Hepatocyte (in vitro differentiated cells): ENCODE results near the gene RETN. TPM values are rescaled to one million over a fixed set of nuclear protein-coding genes. Genes with fewer than 3 reads are reported as not detected.

ENCODE experiments used
- DNase-seq: peaks from one replicate; pipeline ENCODE4 v3.0.0-alpha.2; 2016; ENCODE audit warnings: low spot score
- H2AFZ ChIP-seq: fragments of 200-600 bp; sonication (generic); 2 replicates; pipeline ENCODE4 v1.6.0; 2016; ENCODE audit warnings: antibody characterized with exemption, mild to moderate bottlenecking
- H3K27ac ChIP-seq: fragments of 200-600 bp; sonication (generic); 2 replicates; pipeline ENCODE4 v1.5.1; 2016; ENCODE audit warnings: mild to moderate bottlenecking
- H3K27me3 ChIP-seq: fragments of 200-600 bp; sonication (generic); 2 replicates; pipeline ENCODE4 v1.6.1; 2016
- H3K36me3 ChIP-seq: fragments of 200-600 bp; sonication (generic); replicated peaks from 2 replicates; pipeline ENCODE4 v1.5.1; 2016; ENCODE audit warnings: low read depth; ENCODE audit not compliant: insufficient read depth
- H3K4me1 ChIP-seq: fragments of 200-600 bp; sonication (generic); 2 replicates; pipeline ENCODE4 v1.5.1; 2016; ENCODE audit warnings: mild to moderate bottlenecking, moderate library complexity; ENCODE audit not compliant: insufficient read depth
- H3K4me2 ChIP-seq: fragments of 200-600 bp; sonication (generic); 2 replicates; pipeline ENCODE4 v1.6.0; 2016
- H3K4me3 ChIP-seq: fragments of 200-600 bp; sonication (generic); 2 replicates; pipeline ENCODE4 v1.5.1; 2016; ENCODE audit warnings: mild to moderate bottlenecking
- H3K79me2 ChIP-seq: fragments of 200-600 bp; sonication (generic); 2 replicates; pipeline ENCODE4 v1.6.0; 2017; ENCODE audit warnings: mild to moderate bottlenecking
- H3K9me2 ChIP-seq: fragments of 200-600 bp; sonication (generic); replicated peaks from 2 replicates; pipeline ENCODE4 v1.6.0; 2017; ENCODE audit warnings: mild to moderate bottlenecking; ENCODE audit not compliant: insufficient read depth
- H3K9me3 ChIP-seq: fragments of 200-600 bp; sonication (generic); 2 replicates; pipeline ENCODE4 v1.5.1; 2016; ENCODE audit warnings: low read depth, mild to moderate bottlenecking
- H4K20me1 ChIP-seq: fragments of 200-600 bp; sonication (generic); 2 replicates; pipeline ENCODE4 v1.6.0; 2016; ENCODE audit warnings: mild to moderate bottlenecking; ENCODE audit not compliant: insufficient read depth, poor library complexity, severe bottlenecking
- EZH2 ChIP-seq: fragments of 200-600 bp; sonication (generic); IDR thresholded peaks from 2 replicates; pipeline ENCODE4 v1.6.1; 2016; ENCODE audit warnings: antibody characterized with exemption, mild to moderate bottlenecking, borderline replicate concordance
- EZH2phosphoT487 ChIP-seq: fragments of 200-600 bp; sonication (generic); IDR thresholded peaks from one replicate; pipeline ENCODE4 v1.6.1; 2018; ENCODE audit warnings: antibody characterized with exemption, mild to moderate bottlenecking, low read depth, moderate library complexity; ENCODE audit not compliant: unreplicated experiment, severe bottlenecking
- WGBS: methylation state at CpG from one replicate; pipeline ENCODE4 v1.1.6; 2016; ENCODE audit warnings: low lambda C conversion rate; ENCODE audit errors: missing lambda C conversion rate; 5-methylcytosine and 5-hydroxymethylcytosine counted together
- polyA plus RNA-seq: library from polyadenylated mRNA; unstranded; fragments of >200 nt; fragmentation: Nextera tagmentation; extraction: Ambion mirVana; gene quantifications from 2 replicates; pipeline ENCODE4 v1.2.1, GENCODE V29; 2016
- total RNA-seq: library from RNA; depleted of rRNA; stranded (reverse); fragments of >200 nt; gene quantifications from 2 replicates; pipeline ENCODE4 v1.2.3, GENCODE V29; 2014
- TF ChIP-seq, protein P1 (sequence below): fragments of 200-600 bp; sonication (generic); IDR thresholded peaks from 2 replicates; pipeline ENCODE4 v1.5.1; 2016; ENCODE audit warnings: antibody characterized with exemption, mild to moderate bottlenecking; ENCODE audit not compliant: poor library complexity

RETN gene
- total and polyA plus RNA-seq, 2 experiments from 2014 or later: 0.74 TPM; not detected in 1

DNA sequence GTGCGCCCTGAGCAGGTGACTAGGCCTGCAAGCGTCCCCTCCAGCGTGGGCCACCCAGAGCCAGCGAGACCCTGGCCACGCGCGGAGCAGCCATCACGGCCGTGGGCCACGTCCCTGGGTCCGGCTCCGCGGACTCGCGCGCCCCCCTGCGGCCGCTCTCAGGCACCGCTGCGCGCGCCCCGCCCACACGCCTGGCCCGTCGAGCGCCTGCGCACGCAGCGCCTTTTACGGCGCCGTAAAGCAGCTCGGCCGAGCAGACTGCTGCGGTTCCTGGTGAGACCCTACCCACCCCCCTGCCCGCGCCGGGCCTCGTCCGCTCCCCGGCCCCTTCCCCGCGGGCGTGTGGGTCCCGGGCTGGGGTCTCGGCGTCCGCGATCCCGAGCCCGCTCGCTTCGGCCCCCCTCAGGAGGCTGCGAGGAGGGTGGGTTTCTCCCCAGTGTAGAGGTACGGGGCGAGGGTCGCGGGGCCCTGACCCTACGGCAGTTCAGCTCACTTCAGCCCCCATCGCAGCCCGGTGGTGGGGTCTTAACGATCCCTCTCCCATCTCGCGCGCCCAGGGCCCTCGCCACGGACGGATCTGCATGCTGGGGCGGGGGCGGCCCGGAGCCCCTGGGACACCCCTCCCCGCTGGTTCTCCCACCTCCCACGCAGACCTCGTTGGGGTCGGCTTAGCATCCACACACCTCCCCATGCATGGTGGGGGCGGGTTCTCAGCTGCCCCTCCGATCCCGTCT lies 11.9 kb downstream of the RETN start, which contains the start of gene TRAPPC5:
TRAPPC5 (plus strand) TSS at position 228 of the 734 bp plus-strand sequence. CDS start 1,421 bp downstream, outside the sequence.
- Histone ChIP-seq H3K4me1 (no peaks in the 10 kb centered on the region), H3K4me3 (peak within 1 kb of the TSS; percentile 92), H3K9me3 (no peaks in the 10 kb centered on the region), H2AFZ (peak within 1 kb of the TSS; percentile 100), H3K27me3 (peaks cover 5% of the 10 kb centered on the region), H4K20me1 (no peaks in the 10 kb centered on the region), H3K79me2 (peaks cover 14% of the 10 kb centered on the region), H3K36me3 (no peaks in the 10 kb centered on the region), H3K4me2 (peak within 1 kb of the TSS; percentile 99), H3K9me2 (no peaks in the 10 kb centered on the region), H3K27ac (peak within 1 kb of the TSS; percentile 66)
- 1% methylated on average over 49 of the region's 79 CpGs for WGBS
- DNase-seq: peak; percentile 95
- TF ChIP-seq EZH2phosphoT487: no peak
- TF ChIP-seq, protein P1, sequence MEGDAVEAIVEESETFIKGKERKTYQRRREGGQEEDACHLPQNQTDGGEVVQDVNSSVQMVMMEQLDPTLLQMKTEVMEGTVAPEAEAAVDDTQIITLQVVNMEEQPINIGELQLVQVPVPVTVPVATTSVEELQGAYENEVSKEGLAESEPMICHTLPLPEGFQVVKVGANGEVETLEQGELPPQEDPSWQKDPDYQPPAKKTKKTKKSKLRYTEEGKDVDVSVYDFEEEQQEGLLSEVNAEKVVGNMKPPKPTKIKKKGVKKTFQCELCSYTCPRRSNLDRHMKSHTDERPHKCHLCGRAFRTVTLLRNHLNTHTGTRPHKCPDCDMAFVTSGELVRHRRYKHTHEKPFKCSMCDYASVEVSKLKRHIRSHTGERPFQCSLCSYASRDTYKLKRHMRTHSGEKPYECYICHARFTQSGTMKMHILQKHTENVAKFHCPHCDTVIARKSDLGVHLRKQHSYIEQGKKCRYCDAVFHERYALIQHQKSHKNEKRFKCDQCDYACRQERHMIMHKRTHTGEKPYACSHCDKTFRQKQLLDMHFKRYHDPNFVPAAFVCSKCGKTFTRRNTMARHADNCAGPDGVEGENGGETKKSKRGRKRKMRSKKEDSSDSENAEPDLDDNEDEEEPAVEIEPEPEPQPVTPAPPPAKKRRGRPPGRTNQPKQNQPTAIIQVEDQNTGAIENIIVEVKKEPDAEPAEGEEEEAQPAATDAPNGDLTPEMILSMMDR: peak; percentile 87
- no peak for TF ChIP-seq EZH2

DNA sequence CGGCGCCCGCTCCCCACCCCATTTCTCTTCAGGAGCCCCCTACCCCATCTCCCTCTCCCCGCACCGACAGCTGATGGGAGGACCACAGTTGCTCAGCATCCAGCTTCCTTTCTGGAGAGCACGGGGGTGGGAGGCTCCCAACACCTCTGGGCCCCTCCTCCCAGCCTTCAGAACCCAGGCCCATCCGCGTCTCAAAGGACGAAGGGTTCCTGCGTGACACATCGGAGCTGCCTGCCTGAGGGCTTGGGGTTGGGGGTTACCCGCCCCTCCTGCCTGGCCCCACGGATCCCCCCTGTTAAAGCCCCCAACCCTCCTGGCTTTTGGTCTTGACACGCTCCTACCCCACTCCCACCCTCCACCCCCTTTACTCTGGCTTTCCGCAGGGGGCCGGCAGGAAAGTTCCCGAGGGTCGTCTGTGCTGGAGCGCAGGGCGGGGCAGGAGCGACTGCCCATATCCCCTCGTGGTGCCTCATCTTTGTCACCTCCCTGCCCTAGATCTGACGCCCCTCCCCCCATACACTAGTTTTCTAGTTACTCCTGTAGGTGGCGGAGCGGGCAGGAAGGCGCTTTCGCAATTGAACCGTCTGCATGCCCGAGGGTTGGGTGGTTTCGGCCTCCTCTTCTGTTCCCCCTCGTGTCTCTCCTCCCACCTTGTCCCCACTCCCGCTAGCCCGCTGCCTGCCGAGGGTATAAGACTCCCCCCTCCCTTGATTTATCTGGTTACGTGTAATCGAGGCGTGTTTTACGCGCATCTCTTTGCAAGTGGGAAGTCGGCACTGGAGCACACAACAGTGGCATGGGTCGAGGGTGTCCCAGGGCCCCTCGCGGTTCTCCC lies 12.7 kb downstream of the RETN start:
- peaks cover 5% of the 10 kb centered on the region for H3K27me3 ChIP-seq
- no peaks in the 10 kb centered on the region for H4K20me1 ChIP-seq
- DNase-seq: peak; percentile 91
- TF ChIP-seq, protein P1: peak; percentile 49
- no peak for TF ChIP-seq EZH2
- WGBS: 34% methylated on average over 33 of the region's 43 CpGs
- H3K27ac ChIP-seq: peak overlapping the region; percentile 66
- H3K4me2 ChIP-seq: peak overlapping the region; percentile 99
- peak overlapping the region; percentile 100 for H2AFZ ChIP-seq
- no peaks in the 10 kb centered on the region for H3K9me3 ChIP-seq
- peaks cover 14% of the 10 kb centered on the region for H3K79me2 ChIP-seq
- no peaks in the 10 kb centered on the region for H3K36me3 ChIP-seq
- H3K4me3 ChIP-seq: peak overlapping the region; percentile 92
- H3K9me2 ChIP-seq: no peaks in the 10 kb centered on the region
- no peaks in the 10 kb centered on the region for H3K4me1 ChIP-seq

DNA sequence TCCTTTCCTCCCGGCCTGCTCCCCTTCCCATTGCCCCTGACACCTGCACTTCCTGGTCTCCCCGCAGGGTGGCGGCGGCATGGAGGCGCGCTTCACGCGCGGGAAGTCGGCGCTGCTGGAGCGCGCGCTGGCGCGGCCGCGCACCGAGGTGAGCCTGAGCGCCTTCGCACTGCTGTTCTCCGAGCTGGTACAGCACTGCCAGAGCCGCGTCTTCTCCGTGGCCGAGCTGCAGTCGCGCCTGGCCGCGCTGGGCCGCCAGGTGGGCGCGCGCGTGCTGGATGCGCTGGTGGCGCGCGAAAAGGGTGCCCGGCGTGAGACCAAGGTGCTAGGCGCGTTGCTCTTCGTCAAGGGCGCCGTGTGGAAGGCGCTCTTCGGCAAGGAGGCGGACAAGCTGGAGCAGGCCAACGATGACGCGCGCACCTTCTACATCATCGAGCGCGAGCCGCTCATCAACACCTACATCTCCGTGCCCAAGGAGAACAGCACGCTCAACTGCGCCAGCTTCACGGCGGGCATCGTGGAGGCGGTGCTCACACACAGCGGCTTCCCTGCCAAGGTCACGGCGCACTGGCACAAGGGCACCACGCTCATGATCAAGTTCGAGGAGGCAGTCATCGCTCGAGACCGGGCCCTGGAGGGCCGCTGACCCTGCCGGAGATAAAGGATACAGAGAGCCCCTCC lies 13.5 kb downstream of the RETN start:
- Histone ChIP-seq H2AFZ (no peak overlapping the region), H3K36me3 (no peaks in the 10 kb centered on the region), H3K9me3 (no peaks in the 10 kb centered on the region), H3K9me2 (no peaks in the 10 kb centered on the region), H3K4me1 (no peaks in the 10 kb centered on the region), H3K27me3 (peaks cover 5% of the 10 kb centered on the region), H3K79me2 (peaks cover 14% of the 10 kb centered on the region), H3K4me2 (peak overlapping the region; percentile 99), H4K20me1 (no peaks in the 10 kb centered on the region), H3K27ac (no peak overlapping the region), H3K4me3 (no peak overlapping the region)
- DNase-seq: no peak
- WGBS: 98% methylated on average over 71 of the region's 74 CpGs
- no peak for TF ChIP-seq EZH2phosphoT487
- TF ChIP-seq, protein P1: no peak
- no peak for TF ChIP-seq EZH2
